GM18909 (cell line): ENCODE measurements around the gene EIF3L.

Experiments
- ATAC-seq: cut with Tn5 transposase; IDR thresholded peaks from one replicate; pipeline ENCODE4 v1.9.1; 2021; ENCODE audit warnings: mild to moderate bottlenecking; ENCODE audit not compliant: unreplicated experiment, poor library complexity

EIF3L gene

GRCh38 chr22:37848587-37849088, 581 bp upstream of the EIF3L start:
- ATAC-seq: no peak

- no peak for ATAC-seq
These were observed 1.6 kb downstream of the EIF3L start for GRCh38 chr22:37850801-37851200.

GRCh38 chr22:37852418-37852817, 3.2 kb downstream of the EIF3L start:
- no peak for ATAC-seq

- ATAC-seq: no peak
These were observed 5.7 kb downstream of the EIF3L start for GRCh38 chr22:37854946-37855345.

GRCh38 chr22:37855462-37855861, 6.2 kb downstream of the EIF3L start:
- ATAC-seq: no peak

GRCh38 chr22:37860796-37861421, 11.7 kb downstream of the EIF3L start:
- no peak for ATAC-seq

- no peak for ATAC-seq
These were observed 13.5 kb downstream of the EIF3L start for GRCh38 chr22:37862570-37863325.

- ATAC-seq: no peak
These were observed 16.3 kb downstream of the EIF3L start for GRCh38 chr22:37865510-37865909.

- no peak for ATAC-seq
These were observed 21.1 kb downstream of the EIF3L start for GRCh38 chr22:37870273-37870672.

- ATAC-seq: no peak
These were observed 31.6 kb downstream of the EIF3L start for GRCh38 chr22:37880668-37881440.

GRCh38 chr22:37884420-37884819, 35.2 kb downstream of the EIF3L start:
- no peak for ATAC-seq

GRCh38 chr22:37887584-37888378, 38.6 kb downstream of the EIF3L start:
- ATAC-seq: no peak

GRCh38 chr22:37891926-37892325, 42.7 kb downstream of the EIF3L start:
- ATAC-seq: no peak

GRCh38 chr22:37892566-37893335, 43.5 kb downstream of the EIF3L start:
- no peak for ATAC-seq

GRCh38 chr22:37893583-37893983, 44.4 kb downstream of the EIF3L start:
- ATAC-seq: no peak

GRCh38 chr22:37894939-37895670, 45.9 kb downstream of the EIF3L start:
- no peak for ATAC-seq

GRCh38 chr22:37896181-37896592, 47.0 kb downstream of the EIF3L start:
- no peak for ATAC-seq

- ATAC-seq: no peak
These were observed 47.7 kb downstream of the EIF3L start for GRCh38 chr22:37896939-37897338.

- no peak for ATAC-seq
These were observed 48.6 kb downstream of the EIF3L start for GRCh38 chr22:37897807-37898206.
